Stimulated activated CD4-positive, alpha-beta T cell treated with anti-CD3 and anti-CD28 coated beads, Interleukin-15, amount 100 ng/mL, for 24 hours (primary cell): Measurements from ENCODE around the gene ZNF341.
"Not testable (repeated sequence)": the region's sequence is repeated elsewhere in the genome, so short reads cannot be mapped to it uniquely, and the experiment has no call there.

ENCODE experiments used
- DNase-seq: peaks from one replicate; pipeline ENCODE4 v3.0.0-alpha.2; 2020

ZNF341 gene

GRCh38 chr20:33732166-33732970 lies 572 bp downstream of the ZNF341 start:
- DNase-seq, result peak; percentile 85

- DNase-seq, result no peak
These were observed 2.1 kb downstream of the ZNF341 start for GRCh38 chr20:33733654-33734576.

GRCh38 chr20:33736962-33737361 lies 5.2 kb downstream of the ZNF341 start:
- no peak for DNase-seq

GRCh38 chr20:33739493-33739892 lies 7.7 kb downstream of the ZNF341 start:
- no peak for DNase-seq

- DNase-seq, result no peak
These were observed 8.4 kb downstream of the ZNF341 start for GRCh38 chr20:33740189-33740588.

GRCh38 chr20:33744181-33744580 lies 12.4 kb downstream of the ZNF341 start:
- DNase-seq, result no peak

GRCh38 chr20:33744773-33745385 lies 13.1 kb downstream of the ZNF341 start:
- DNase-seq, result no peak

- DNase-seq, result no peak
These were observed 14.7 kb downstream of the ZNF341 start for GRCh38 chr20:33746325-33746998.

- no peak for DNase-seq
These were observed 20.0 kb downstream of the ZNF341 start for GRCh38 chr20:33751775-33752174.

- no peak for DNase-seq
These were observed 21.3 kb downstream of the ZNF341 start for GRCh38 chr20:33753143-33753542.

- no peak for DNase-seq
These were observed 22.0 kb downstream of the ZNF341 start for GRCh38 chr20:33753763-33754162.

- DNase-seq, result not testable (repeated sequence)
These were observed 24.2 kb downstream of the ZNF341 start for GRCh38 chr20:33755936-33756490.

GRCh38 chr20:33757046-33757445 lies 25.2 kb downstream of the ZNF341 start:
- no peak for DNase-seq

- DNase-seq, result no peak
These were observed 25.7 kb downstream of the ZNF341 start for GRCh38 chr20:33757458-33757857.

GRCh38 chr20:33761698-33762250 lies 30.0 kb downstream of the ZNF341 start:
- no peak for DNase-seq

- DNase-seq, result no peak
These were observed 33.3 kb downstream of the ZNF341 start for GRCh38 chr20:33765099-33765498.

GRCh38 chr20:33765592-33765991 lies 33.8 kb downstream of the ZNF341 start:
- no peak for DNase-seq

- no peak for DNase-seq
These were observed 34.9 kb downstream of the ZNF341 start for GRCh38 chr20:33766686-33767085.

- no peak for DNase-seq
These were observed 36.0 kb downstream of the ZNF341 start for GRCh38 chr20:33767777-33768138.

GRCh38 chr20:33769043-33769442 lies 37.2 kb downstream of the ZNF341 start:
- DNase-seq, result no peak

- no peak for DNase-seq
These were observed 38.2 kb downstream of the ZNF341 start for GRCh38 chr20:33770005-33770404.

GRCh38 chr20:33771938-33772337 lies 40.1 kb downstream of the ZNF341 start:
- DNase-seq, result no peak
